Vagina (tissue), 2 donors: Measurements from ENCODE around the gene MPPED1. TPM values are rescaled to one million over a fixed set of nuclear protein-coding genes. Genes with fewer than 3 reads are reported as not detected.

ENCODE experiments used
- DNase-seq, 2 donors: peaks; one replicate each; pipeline ENCODE4 v3.0.0-alpha.2; 2017; ENCODE audit errors: extremely low spot score in 2 of 2
- H3K27ac ChIP-seq: fragments of 200-600 bp; sonication (generic); one replicate; pipeline ENCODE4 v1.5.1; 2019
- H3K27me3 ChIP-seq: fragments of 200-600 bp; sonication (generic); one replicate; pipeline ENCODE4 v1.5.1; 2019
- H3K36me3 ChIP-seq, 2 donors: fragments of 200-600 bp; sonication (generic); one replicate each; pipeline ENCODE4 v1.5.1; 2017 to 2019
- H3K4me1 ChIP-seq: fragments of 200-600 bp; sonication (generic); one replicate; pipeline ENCODE4 v1.5.1; 2019
- H3K4me3 ChIP-seq, 2 donors: fragments of 200-600 bp; sonication (generic); 1 replicate in 1 of 2; 2 replicates in 1 of 2; pipeline ENCODE4 v1.5.1; 2016 to 2019
- H3K9me3 ChIP-seq: fragments of 200-600 bp; sonication (generic); one replicate; pipeline ENCODE4 v1.5.1; 2019
- CTCF ChIP-seq, 3 experiments: fragments of 450-650 bp in 2 of 3; fragments of 200-600 bp in 1 of 3; sonication (generic) in 1 of 3; IDR thresholded peaks; one replicate each; pipeline ENCODE4 v1.5.1; 2017 to 2019; ENCODE audit warnings: antibody characterized with exemption in 3 of 3, mild to moderate bottlenecking in 2 of 3, moderate library complexity in 2 of 3
- POLR2A ChIP-seq, 2 donors: fragments of 450-650 bp; IDR thresholded peaks; one replicate each; pipeline ENCODE4 v1.6.1; 2017; ENCODE audit warnings: antibody characterized with exemption in 2 of 2, mild to moderate bottlenecking in 2 of 2, moderate library complexity in 2 of 2
- POLR2AphosphoS5 ChIP-seq, 2 donors: sonication (generic); formaldehyde crosslinking; IDR thresholded peaks; one replicate each; pipeline ENCODE4 v1.9.0; 2017; ENCODE audit warnings: antibody characterized with exemption in 2 of 2, mild to moderate bottlenecking in 2 of 2, low read depth in 1 of 2; ENCODE audit not compliant: insufficient read depth in 1 of 2
- intact Hi-C: fragments of 100-400 bp; cut with DNase I; formaldehyde crosslinking; loops from one replicate; pipeline ENCODE4 v1.15.1; 2023
- total RNA-seq: library from RNA; depleted of rRNA; stranded (reverse); fragments of >200 nt; gene quantifications from one replicate; pipeline ENCODE4 v1.2.3, GENCODE V29; 2016

Gene MPPED1
- total RNA-seq, 1 donor from 2014 or later: 0.49 TPM

GRCh38 chr22:43514476-43515157 lies 102.8 kb downstream of the MPPED1 start:
- H3K9me3 ChIP-seq: no peaks in the 10 kb centered on the region
- no peak overlapping the region for H3K27ac ChIP-seq
- no peak for TF ChIP-seq POLR2A (IDR thresholded peaks at IDR 0.05)
- no peak for TF ChIP-seq CTCF (IDR thresholded peaks at IDR 0.05)
- TF ChIP-seq POLR2AphosphoS5 (IDR thresholded peaks at IDR 0.05; ENCODE audit: insufficient read depth in 1 of 2, low read depth in 1 of 2): no peak
- intact Hi-C loops: no loop called here
- DNase-seq: no peak
- no peaks in the 10 kb centered on the region for H3K36me3 ChIP-seq
- no peak overlapping the region for H3K4me3 ChIP-seq
- H3K27me3 ChIP-seq: no peaks in the 10 kb centered on the region
- no peaks in the 10 kb centered on the region for H3K4me1 ChIP-seq

DNA sequence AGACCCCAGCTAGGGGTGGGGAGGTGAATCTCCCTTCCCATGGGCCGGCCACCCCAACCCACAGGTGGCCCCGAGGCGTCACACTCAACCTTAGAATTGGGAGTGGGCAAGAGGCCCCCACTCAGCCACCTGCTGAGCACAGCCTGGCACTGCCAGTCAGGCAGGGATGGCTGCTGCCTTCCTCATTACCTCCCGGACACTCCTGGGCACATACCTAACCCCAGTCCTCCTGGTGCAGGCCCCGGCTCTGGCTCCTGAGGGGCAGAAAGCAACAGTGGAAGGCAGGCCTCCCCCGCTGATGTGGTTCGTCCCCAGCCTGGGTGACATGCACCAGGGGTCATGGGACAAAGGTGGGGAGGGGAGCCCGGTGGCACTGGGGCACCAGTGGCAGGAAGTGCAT lies 103.6 kb downstream of the MPPED1 start:
- no peaks in the 10 kb centered on the region for H3K27me3 ChIP-seq

GRCh38 chr22:43515902-43516301 lies 104.1 kb downstream of the MPPED1 start:
- no peak for TF ChIP-seq CTCF (IDR thresholded peaks at IDR 0.05)
- no peak for TF ChIP-seq POLR2A (IDR thresholded peaks at IDR 0.05)
- TF ChIP-seq POLR2AphosphoS5 (IDR thresholded peaks at IDR 0.05; ENCODE audit: insufficient read depth in 1 of 2, low read depth in 1 of 2): no peak
- no peak for DNase-seq
- no peaks in the 10 kb centered on the region for H3K27me3 ChIP-seq
- no peaks in the 10 kb centered on the region for H3K9me3 ChIP-seq
- no peak overlapping the region for H3K27ac ChIP-seq
- no peaks in the 10 kb centered on the region for H3K4me1 ChIP-seq
- H3K4me3 ChIP-seq: no peak overlapping the region
- no peaks in the 10 kb centered on the region for H3K36me3 ChIP-seq
- intact Hi-C loops: no loop called here

More for the DNA sequence above, 103.6 kb downstream of the MPPED1 start:
- H3K36me3 ChIP-seq: no peaks in the 10 kb centered on the region
- no peak overlapping the region for H3K27ac ChIP-seq
- DNase-seq: no peak
- no peaks in the 10 kb centered on the region for H3K9me3 ChIP-seq
- no peak overlapping the region for H3K4me3 ChIP-seq
- H3K4me1 ChIP-seq: no peaks in the 10 kb centered on the region
- intact Hi-C loops: no loop called here
- no peak for TF ChIP-seq POLR2AphosphoS5 (IDR thresholded peaks at IDR 0.05; ENCODE audit: insufficient read depth in 1 of 2, low read depth in 1 of 2)
- TF ChIP-seq POLR2A (IDR thresholded peaks at IDR 0.05): no peak
- TF ChIP-seq CTCF (IDR thresholded peaks at IDR 0.05): no peak

DNA sequence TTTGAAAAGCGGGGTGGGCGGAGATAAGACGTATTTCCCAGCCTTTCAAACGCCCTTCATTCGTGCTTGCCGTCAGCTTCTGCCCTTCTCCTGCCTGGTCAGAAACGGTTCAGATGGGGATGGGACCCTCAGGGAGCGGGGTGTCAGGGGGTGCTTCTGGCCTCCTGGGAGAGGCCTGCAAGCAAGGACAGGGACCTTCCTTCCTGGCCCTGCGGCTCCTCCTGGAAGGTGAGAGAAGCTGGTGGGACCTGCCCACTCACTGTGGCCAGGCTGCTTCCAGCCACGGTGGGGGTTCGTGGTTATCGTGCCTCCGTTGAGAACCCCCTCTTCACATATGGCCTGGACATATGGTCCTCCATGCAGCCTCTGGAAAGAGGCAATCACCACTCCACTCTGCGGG lies 104.6 kb downstream of the MPPED1 start:
- Histone ChIP-seq H3K4me1 (no peaks in the 10 kb centered on the region), H3K4me3 (no peak overlapping the region), H3K27me3 (no peaks in the 10 kb centered on the region), H3K36me3 (no peaks in the 10 kb centered on the region), H3K9me3 (no peaks in the 10 kb centered on the region), H3K27ac (no peak overlapping the region)
- no peak for DNase-seq
- TF ChIP-seq POLR2AphosphoS5 (IDR thresholded peaks at IDR 0.05; ENCODE audit: insufficient read depth in 1 of 2, low read depth in 1 of 2) (no peak), POLR2A (IDR thresholded peaks at IDR 0.05) (no peak), CTCF (IDR thresholded peaks at IDR 0.05) (no peak)
- intact Hi-C loops: no loop called here

- Histone ChIP-seq H3K4me1 (no peaks in the 10 kb centered on the region), H3K36me3 (no peaks in the 10 kb centered on the region), H3K9me3 (no peaks in the 10 kb centered on the region), H3K27ac (no peak overlapping the region), H3K27me3 (no peaks in the 10 kb centered on the region), H3K4me3 (no peak overlapping the region)
- TF ChIP-seq POLR2A (IDR thresholded peaks at IDR 0.05) (no peak), CTCF (IDR thresholded peaks at IDR 0.05) (no peak), POLR2AphosphoS5 (IDR thresholded peaks at IDR 0.05; ENCODE audit: insufficient read depth in 1 of 2, low read depth in 1 of 2) (no peak)
- intact Hi-C loops: no loop called here
- no peak for DNase-seq
Measured at GRCh38 chr22:43516996-43517635, 105.3 kb downstream of the MPPED1 start.
